ENCODE data around the gene CACNA2D3. TPM values are rescaled to one million over a fixed set of nuclear protein-coding genes. Genes with fewer than 3 reads are reported as not detected.

CACNA2D3 gene
- total RNA-seq, 1 donor from 2014 or later: 7.3 TPM

- no peaks in the 10 kb centered on the region for H3K27me3 ChIP-seq
- intact Hi-C loops (cut with DNase I): no loop called here
- no peaks in the 10 kb centered on the region for H3K9me3 ChIP-seq
- H3K27ac ChIP-seq: no peak overlapping the region
- DNase-seq: no peak
- ATAC-seq: no peak
- H3K36me3 ChIP-seq: no peaks in the 10 kb centered on the region
- no peak for TF ChIP-seq CTCF (IDR thresholded peaks at IDR 0.05)
- no peaks in the 10 kb centered on the region for H3K4me1 ChIP-seq
- H3K4me3 ChIP-seq: no peak overlapping the region
These were observed 817.4 kb downstream of the CACNA2D3 start for GRCh38 chr3:54939557-54940300.

- Histone ChIP-seq H3K27me3 (no peaks in the 10 kb centered on the region), H3K4me3 (no peak overlapping the region), H3K27ac (no peak overlapping the region), H3K36me3 (no peaks in the 10 kb centered on the region), H3K9me3 (no peaks in the 10 kb centered on the region), H3K4me1 (no peaks in the 10 kb centered on the region)
- intact Hi-C loops (cut with DNase I): no loop called here
- ATAC-seq (no peak), DNase-seq (no peak)
- no peak for TF ChIP-seq CTCF (IDR thresholded peaks at IDR 0.05)
These were observed 818.6 kb downstream of the CACNA2D3 start for GRCh38 chr3:54940971-54941370.

GRCh38 chr3:54941690-54942362 lies 819.5 kb downstream of the CACNA2D3 start:
- H3K27ac ChIP-seq: no peak overlapping the region
- intact Hi-C loops (cut with DNase I): no loop called here
- H3K36me3 ChIP-seq: no peaks in the 10 kb centered on the region
- no peaks in the 10 kb centered on the region for H3K4me1 ChIP-seq
- DNase-seq (no peak), ATAC-seq (no peak)
- no peak for TF ChIP-seq CTCF (IDR thresholded peaks at IDR 0.05)
- H3K27me3 ChIP-seq: no peaks in the 10 kb centered on the region
- H3K4me3 ChIP-seq: no peak overlapping the region
- H3K9me3 ChIP-seq: no peaks in the 10 kb centered on the region

GRCh38 chr3:54949491-54950044 lies 827.2 kb downstream of the CACNA2D3 start:
- DNase-seq (no peak), ATAC-seq (no peak)
- no peaks in the 10 kb centered on the region for H3K9me3 ChIP-seq
- no peak for TF ChIP-seq CTCF (IDR thresholded peaks at IDR 0.05)
- no peak overlapping the region for H3K4me3 ChIP-seq
- H3K27ac ChIP-seq: no peak overlapping the region
- intact Hi-C loops (cut with DNase I): no loop called here
- no peaks in the 10 kb centered on the region for H3K36me3 ChIP-seq
- no peaks in the 10 kb centered on the region for H3K27me3 ChIP-seq
- no peaks in the 10 kb centered on the region for H3K4me1 ChIP-seq

GRCh38 chr3:54950391-54951003 lies 828.1 kb downstream of the CACNA2D3 start:
- Histone ChIP-seq H3K27me3 (no peaks in the 10 kb centered on the region), H3K4me3 (no peak overlapping the region), H3K27ac (no peak overlapping the region), H3K4me1 (no peaks in the 10 kb centered on the region), H3K36me3 (no peaks in the 10 kb centered on the region), H3K9me3 (no peaks in the 10 kb centered on the region)
- intact Hi-C loops (cut with DNase I): no loop called here
- no peak for ATAC-seq
- TF ChIP-seq CTCF (IDR thresholded peaks at IDR 0.05): no peak
- no peak for DNase-seq

All from upper lobe of right lung (tissue), 1 donor.